Measurements from ENCODE around the gene TCF7L1.
"Not testable (repeated sequence)": the region's sequence is repeated elsewhere in the genome, so short reads cannot be mapped to it uniquely, and the experiment has no call there.

TCF7L1 gene

GRCh38 chr2:85318222-85319074 is 185.3 kb downstream of the TCF7L1 start:
- no peak for TF ChIP-seq CTCF (IDR thresholded peaks at IDR 0.05; ENCODE audit: low read depth, low read length)
- peak; percentile 75 for DNase-seq (ENCODE audit: extremely low read depth, low read depth)

- TF ChIP-seq CTCF (IDR thresholded peaks at IDR 0.05; ENCODE audit: low read depth, low read length): no peak
- no peak for DNase-seq (ENCODE audit: extremely low read depth, low read depth)
Measured at GRCh38 chr2:85319796-85320195, 186.6 kb downstream of the TCF7L1 start.

GRCh38 chr2:85323351-85323987 is 190.3 kb downstream of the TCF7L1 start:
- no peak for TF ChIP-seq CTCF (IDR thresholded peaks at IDR 0.05; ENCODE audit: low read depth, low read length)
- DNase-seq (ENCODE audit: extremely low read depth, low read depth): no peak

GRCh38 chr2:85323988-85324367 is 190.8 kb downstream of the TCF7L1 start:
- not testable (repeated sequence) for DNase-seq (ENCODE audit: extremely low read depth, low read depth)

GRCh38 chr2:85324639-85325465 is 191.7 kb downstream of the TCF7L1 start:
- no peak for DNase-seq (ENCODE audit: extremely low read depth, low read depth)
- TF ChIP-seq CTCF (IDR thresholded peaks at IDR 0.05; ENCODE audit: low read depth, low read length): no peak

GRCh38 chr2:85325466-85325811 is 192.2 kb downstream of the TCF7L1 start:
- DNase-seq (ENCODE audit: extremely low read depth, low read depth): no peak
- no peak for TF ChIP-seq CTCF (IDR thresholded peaks at IDR 0.05; ENCODE audit: low read depth, low read length)

GRCh38 chr2:85326406-85327159 is 193.4 kb downstream of the TCF7L1 start:
- TF ChIP-seq CTCF (IDR thresholded peaks at IDR 0.05; ENCODE audit: low read depth, low read length): no peak
- DNase-seq (ENCODE audit: extremely low read depth, low read depth): no peak
